ENCODE data around the gene BNC2.

BNC2 gene

GRCh38 chr9:16364347-16364746 is 506.1 kb downstream of the BNC2 start:
- DNase-seq (ENCODE audit: low read depth) = no peak

- no peak for DNase-seq (ENCODE audit: low read depth)
Observed at GRCh38 chr9:16363916-16364315, 506.6 kb downstream of the BNC2 start.

DNA sequence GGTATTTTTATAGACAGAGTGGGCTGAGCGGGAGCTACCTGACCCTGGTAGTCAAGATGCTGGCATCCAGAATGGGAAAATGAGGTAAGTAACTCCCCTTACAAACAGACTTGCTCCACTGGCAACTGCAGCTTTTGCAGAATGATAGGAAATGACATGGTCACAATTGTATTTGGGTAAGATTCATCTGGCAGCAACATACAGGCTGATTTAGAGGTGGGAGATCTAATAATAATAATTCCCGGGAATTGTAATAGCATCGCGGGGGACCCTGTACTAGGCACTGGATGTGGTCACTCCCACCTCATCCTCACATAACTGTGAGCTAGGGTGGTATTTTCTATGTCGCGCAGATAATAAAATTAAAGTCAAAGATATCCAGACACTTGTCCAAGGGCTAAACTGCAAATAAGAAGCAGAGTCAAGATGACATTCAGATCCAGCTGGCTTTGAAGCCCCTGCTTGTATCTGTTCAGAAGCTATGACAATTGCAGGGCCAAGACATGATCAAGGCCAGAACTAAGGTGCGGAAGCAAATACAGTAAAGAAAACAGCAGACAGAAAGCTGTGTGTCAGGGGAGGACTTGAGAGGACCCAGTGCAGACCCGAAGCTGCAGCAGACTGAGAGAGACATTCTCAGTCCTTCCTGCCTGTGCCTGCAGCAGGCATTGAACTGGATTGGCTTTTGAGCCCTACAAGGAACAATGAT is 507.2 kb downstream of the BNC2 start:
- no peak for DNase-seq (ENCODE audit: low read depth)

GRCh38 chr9:16361939-16362338 is 508.5 kb downstream of the BNC2 start:
- no peak for DNase-seq (ENCODE audit: low read depth)

- DNase-seq (ENCODE audit: low read depth) = no peak
Observed at GRCh38 chr9:16361118-16361517, 509.4 kb downstream of the BNC2 start.

DNA sequence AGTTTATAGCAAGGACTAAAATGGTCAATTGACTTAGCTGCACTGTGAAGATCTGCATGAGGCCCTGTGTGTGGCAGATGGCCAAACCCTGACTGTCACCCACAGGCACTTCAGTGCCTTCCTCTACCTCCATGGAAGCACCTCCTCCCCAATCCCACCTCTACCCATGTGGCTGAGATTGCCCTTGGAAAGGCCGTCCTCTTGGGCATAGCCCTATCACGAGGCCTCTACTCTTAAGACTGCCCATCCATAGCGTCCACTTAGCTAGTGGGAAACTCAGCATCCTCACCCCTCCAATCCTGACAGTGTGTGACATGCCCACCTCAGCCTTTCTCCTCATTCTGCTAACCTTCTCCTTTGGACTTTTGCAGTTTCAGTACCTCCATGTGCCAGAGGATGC is 510.2 kb downstream of the BNC2 start:
- no peak for DNase-seq (ENCODE audit: low read depth)

Measured in activated T-cell treated with anti-CD3 and anti-CD28 coated beads for 1 hour (primary cell).